AG10803 (cell line): ENCODE results near the gene TRIM26.

Experiments used
- DNase-seq: peaks from one replicate; pipeline ENCODE4 v3.0.0; 2010; ENCODE audit warnings: low read depth
- H3K4me3 ChIP-seq: 2 replicates; pipeline ENCODE4 v1.5.1; 2011; ENCODE audit warnings: mild to moderate bottlenecking, low read length, control low read depth
- TF ChIP-seq, protein P1 (sequence below): conservative IDR thresholded peaks from 2 replicates; pipeline ENCODE4 v1.5.1; 2011; ENCODE audit warnings: mild to moderate bottlenecking, low read length, control low read depth, inconsistent platforms

Gene TRIM26

DNA sequence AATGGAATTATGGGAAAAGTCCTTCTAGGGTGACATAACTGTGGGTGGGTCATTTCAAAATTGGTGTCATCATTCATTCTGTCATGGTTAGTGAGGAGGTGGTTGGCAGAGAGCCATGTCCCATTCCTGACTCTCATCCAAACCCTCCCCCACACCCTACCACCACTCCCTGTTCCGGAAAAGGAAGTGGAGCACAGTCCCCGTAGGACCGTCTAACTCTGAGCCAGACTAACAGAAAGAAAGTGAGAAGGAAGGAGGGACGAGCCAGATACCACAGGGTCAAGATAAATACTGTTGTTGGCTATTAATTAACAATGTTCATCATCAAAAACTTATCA is 57.0 kb downstream of the TRIM26 start:
- peak; percentile 21 for DNase-seq
- no peak overlapping the region for H3K4me3 ChIP-seq
- TF ChIP-seq, protein P1, sequence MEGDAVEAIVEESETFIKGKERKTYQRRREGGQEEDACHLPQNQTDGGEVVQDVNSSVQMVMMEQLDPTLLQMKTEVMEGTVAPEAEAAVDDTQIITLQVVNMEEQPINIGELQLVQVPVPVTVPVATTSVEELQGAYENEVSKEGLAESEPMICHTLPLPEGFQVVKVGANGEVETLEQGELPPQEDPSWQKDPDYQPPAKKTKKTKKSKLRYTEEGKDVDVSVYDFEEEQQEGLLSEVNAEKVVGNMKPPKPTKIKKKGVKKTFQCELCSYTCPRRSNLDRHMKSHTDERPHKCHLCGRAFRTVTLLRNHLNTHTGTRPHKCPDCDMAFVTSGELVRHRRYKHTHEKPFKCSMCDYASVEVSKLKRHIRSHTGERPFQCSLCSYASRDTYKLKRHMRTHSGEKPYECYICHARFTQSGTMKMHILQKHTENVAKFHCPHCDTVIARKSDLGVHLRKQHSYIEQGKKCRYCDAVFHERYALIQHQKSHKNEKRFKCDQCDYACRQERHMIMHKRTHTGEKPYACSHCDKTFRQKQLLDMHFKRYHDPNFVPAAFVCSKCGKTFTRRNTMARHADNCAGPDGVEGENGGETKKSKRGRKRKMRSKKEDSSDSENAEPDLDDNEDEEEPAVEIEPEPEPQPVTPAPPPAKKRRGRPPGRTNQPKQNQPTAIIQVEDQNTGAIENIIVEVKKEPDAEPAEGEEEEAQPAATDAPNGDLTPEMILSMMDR, result no peak

DNA sequence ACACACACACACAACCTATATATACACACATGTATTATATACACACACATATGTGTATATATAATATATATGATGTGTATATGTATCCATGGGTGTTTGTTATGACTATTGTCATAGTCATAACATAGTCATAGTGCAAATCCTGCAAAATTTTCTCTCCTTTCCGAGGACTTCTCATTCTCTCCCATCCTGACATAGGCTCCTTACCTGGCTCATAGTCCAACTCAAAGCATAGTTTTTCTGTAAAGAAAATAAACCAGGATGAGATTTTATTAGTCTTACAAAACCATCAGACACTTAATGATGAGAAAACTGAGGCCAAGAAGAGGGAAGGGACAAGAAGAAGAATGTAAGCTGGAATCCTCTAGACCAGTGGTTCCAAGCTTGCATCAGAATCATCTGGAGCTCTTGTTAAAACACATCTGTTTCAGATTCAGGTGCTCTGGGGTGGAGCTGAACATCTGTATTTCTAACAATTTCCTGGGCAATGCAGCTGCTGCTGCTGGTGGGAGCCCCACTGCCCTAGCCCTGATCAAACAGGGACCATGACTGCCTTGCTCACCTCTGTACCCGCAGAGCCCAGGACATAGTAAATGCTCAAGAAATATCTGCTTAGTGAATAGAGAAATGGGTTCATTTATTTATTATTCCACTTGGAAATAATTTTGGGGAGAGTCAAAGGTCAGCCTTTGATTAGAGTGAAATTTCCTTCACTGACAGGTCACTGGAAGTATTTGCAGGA is 57.5 kb downstream of the TRIM26 start:
- H3K4me3 ChIP-seq, result no peak overlapping the region
- TF ChIP-seq, protein P1, result no peak
- DNase-seq, result peak; percentile 34

DNA sequence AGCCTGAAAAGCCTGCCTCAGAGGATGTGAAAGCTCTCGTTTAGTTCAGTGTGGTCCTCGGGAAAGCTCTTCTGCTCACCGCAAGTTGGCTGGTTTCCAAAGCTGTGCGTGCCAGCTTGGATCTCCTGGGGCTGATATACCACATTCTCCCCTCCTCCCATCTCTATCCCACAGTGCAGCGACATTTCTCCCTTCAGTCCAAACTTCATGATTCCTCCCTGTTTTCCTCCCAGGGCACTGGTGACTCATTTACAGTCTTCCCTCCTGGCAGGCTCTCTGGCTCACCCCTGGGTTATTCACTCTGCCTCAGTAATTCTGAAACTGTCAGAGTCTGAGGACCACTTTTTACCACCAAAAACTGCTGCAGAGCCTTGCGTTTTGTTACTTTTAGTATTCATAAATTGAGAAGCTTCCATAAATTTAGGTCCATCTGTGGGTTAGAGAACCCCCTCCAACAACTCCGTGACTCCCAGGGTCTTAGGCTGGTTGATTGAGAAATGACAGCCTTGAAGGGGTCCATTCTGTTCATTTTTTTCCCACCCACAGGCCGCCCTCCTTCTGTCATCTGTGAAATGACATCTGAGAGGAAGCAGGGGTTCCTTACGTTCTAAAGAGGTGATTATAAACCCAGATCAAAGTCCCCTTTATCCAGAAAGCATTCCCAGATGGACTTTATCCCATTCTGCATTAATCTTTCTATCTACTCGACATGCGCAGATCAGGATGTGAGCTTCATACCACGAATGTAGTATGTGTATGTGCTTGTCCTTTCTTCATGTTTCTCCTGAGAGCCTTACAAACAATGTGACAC is 58.3 kb downstream of the TRIM26 start:
- peak; percentile 78 for DNase-seq
- no peak overlapping the region for H3K4me3 ChIP-seq
- TF ChIP-seq, protein P1, result no peak

DNA sequence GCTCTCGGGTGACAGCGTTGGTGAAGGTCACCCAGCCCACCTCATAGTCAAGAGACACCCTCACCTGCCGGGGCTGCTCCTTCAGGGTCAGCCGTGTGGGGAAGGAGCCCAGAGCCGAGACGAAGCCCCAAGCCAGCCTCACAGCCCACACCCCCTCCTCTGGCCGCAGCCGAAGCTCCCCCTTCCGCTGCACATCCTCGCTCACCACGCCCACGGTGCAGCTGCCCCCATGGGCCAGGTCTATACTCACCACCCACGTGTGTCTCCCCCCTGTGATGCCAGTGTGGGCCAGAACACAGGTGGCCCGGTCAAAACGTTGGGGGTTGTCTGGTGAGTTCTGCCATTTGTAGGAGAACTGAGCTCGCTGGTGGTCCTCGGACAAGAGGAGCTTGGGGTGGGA is 59.1 kb downstream of the TRIM26 start:
- TF ChIP-seq, protein P1, result no peak
- H3K4me3 ChIP-seq, result no peak overlapping the region
- DNase-seq, result no peak

DNA sequence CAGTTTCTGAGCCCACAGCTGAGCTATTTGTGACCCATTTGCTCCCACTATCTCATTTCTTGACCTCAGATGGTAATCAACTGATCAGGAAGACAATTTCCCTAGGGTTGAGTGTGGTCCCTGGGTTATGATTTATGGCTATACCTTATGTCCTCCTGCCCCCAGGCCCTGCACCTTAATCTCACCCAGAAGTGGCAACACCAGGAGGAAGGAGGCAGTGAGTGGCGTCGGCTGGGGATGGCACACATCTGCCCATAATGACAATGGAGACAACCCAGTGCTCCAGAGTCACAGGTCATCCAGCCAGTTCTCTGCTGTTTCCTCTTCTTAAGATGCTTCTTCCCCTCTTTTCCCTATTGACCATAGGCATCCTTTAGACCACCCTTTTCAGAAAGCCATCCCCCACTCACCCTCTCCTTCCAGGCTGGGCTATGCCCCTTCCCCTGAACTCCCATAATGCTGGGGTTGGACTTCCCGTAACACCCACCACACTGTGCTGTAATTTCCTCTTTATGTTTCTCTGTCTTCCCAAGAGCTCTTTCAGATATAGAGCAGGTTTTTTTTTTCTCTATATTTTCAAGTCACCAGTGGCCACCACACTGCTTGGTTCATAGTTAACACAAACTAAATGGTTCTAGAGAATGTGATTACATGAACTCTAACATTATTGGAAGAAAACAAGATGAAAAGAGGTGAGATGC is 60.1 kb downstream of the TRIM26 start:
- no peak for DNase-seq
- TF ChIP-seq, protein P1, result no peak
- H3K4me3 ChIP-seq, result no peak overlapping the region

DNA sequence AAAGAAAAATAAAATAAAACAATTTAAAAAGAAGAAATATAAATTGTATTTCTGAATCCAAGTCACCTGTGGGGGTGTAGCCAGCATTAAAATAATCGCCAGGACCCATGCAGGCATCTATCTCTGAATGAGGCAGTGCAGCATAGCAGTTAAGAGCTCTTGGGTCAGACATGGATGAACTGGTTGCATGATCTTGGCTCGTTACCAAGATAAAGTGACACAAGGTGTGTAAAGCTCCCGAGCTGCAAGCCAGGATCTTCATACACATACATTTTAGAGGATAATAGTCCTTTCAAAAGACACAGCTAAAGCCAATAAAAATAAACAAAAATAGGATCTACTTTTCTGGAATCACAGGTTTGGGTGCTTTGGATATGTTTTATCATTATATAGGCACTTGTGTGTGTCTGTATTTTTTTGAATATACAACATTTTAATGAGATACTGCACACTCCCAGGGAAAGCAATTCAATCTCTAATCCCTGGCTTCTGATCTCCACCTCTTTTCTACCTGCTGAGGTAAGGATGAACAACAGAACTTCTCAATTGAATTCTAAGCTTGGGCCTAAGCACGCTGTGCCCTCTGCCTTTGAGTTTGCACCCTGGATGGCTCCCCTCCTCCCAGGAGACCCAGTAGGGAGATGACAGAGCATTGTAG is 61.1 kb downstream of the TRIM26 start:
- TF ChIP-seq, protein P1, result no peak
- no peak overlapping the region for H3K4me3 ChIP-seq
- no peak for DNase-seq
